ENCODE data around the gene PTER. TPM values are rescaled to one million over a fixed set of nuclear protein-coding genes. Genes with fewer than 3 reads are reported as not detected.

Gene PTER
- total RNA-seq, 1 donor from 2014 or later: 14.2 TPM

DNA sequence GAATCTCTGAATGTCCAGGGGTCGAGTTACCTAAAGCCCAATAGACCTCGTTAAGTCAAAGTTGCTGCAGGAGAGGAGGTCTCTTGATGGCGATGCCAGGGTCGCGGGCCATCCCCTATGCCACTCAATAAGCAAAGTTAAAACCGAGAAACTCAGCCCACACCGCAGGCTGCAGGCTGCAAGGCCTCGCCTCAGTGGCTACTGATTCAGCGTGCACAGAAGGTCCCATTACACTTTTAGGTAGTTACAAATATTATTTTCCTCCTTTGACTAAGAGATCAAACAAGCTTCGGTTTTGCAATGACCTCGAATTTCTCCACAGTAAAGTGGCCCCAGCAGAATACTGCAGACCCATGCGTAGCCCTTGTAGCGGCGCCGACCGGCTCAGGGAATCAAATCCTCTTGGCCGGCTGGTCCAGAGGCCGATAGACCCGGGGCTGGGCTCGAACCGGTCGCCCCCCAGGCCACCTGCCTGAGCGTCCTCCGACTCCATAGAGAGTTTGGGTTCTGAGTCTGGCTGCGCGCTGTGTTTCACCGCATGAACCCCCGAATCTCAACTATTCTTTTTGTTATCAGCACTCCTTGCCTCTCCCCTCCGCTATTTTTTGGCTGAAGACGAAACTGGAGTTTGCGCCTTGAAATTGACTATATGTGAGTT lies 82.6 kb downstream of the PTER start:
- Histone ChIP-seq H3K27ac (no peak overlapping the region), H3K27me3 (peaks cover 65% of the 10 kb centered on the region), H4K20me1 (ENCODE audit: low read depth) (peaks cover 12% of the 10 kb centered on the region), H3K4me1 (peaks cover 29% of the 10 kb centered on the region), H3F3A (ENCODE audit: low read depth) (peaks cover 29% of the 10 kb centered on the region), H2AFZ (replicated peaks) (peak overlapping the region; percentile 47), H3K79me2 (ENCODE audit: low read depth) (no peaks in the 10 kb centered on the region), H3K4me3 (peak overlapping the region; percentile 82), H3K9ac (no peak overlapping the region), H3K9me3 (ENCODE audit: low read depth) (no peaks in the 10 kb centered on the region), H3K4me2 (peak overlapping the region; percentile 94), H3K36me3 (no peaks in the 10 kb centered on the region)
- TF ChIP-seq EZH2phosphoT487 (IDR thresholded peaks at IDR 0.05) (no peak), CTCF (IDR thresholded peaks at IDR 0.05) (no peak), EZH2 (IDR thresholded peaks at IDR 0.05) (no peak)
- Mint-ChIP-seq H3K27me3 (ENCODE audit: insufficient read depth, low read depth) (peaks cover 45% of the 10 kb centered on the region), H3K27ac (no peak overlapping the region), H3K4me3 (peak overlapping the region; percentile 86), H3K4me1 (peaks cover 7% of the 10 kb centered on the region), H3K9me3 (peaks cover 1% of the 10 kb centered on the region), H3K36me3 (no peaks in the 10 kb centered on the region)
- peak; percentile 30 for DNase-seq (ENCODE audit: low spot score)

GRCh38 chr10:16519908-16520861 lies 83.4 kb downstream of the PTER start:
- Mint-ChIP-seq H3K27ac (no peak overlapping the region), H3K4me1 (peaks cover 7% of the 10 kb centered on the region), H3K4me3 (peak overlapping the region; percentile 86), H3K9me3 (peaks cover 1% of the 10 kb centered on the region), H3K27me3 (ENCODE audit: insufficient read depth, low read depth) (peaks cover 48% of the 10 kb centered on the region), H3K36me3 (no peaks in the 10 kb centered on the region)
- peaks cover 73% of the 10 kb centered on the region for H3K27me3 ChIP-seq
- no peaks in the 10 kb centered on the region for H3K9me3 ChIP-seq (ENCODE audit: low read depth)
- peaks cover 12% of the 10 kb centered on the region for H4K20me1 ChIP-seq (ENCODE audit: low read depth)
- H3K27ac ChIP-seq: no peak overlapping the region
- peak; percentile 35 for DNase-seq (ENCODE audit: low spot score)
- H3K4me3 ChIP-seq: peak overlapping the region; percentile 82
- no peak overlapping the region for H3K9ac ChIP-seq
- no peaks in the 10 kb centered on the region for H3K36me3 ChIP-seq
- H3K4me2 ChIP-seq: peak overlapping the region; percentile 94
- H3K4me1 ChIP-seq: peaks cover 29% of the 10 kb centered on the region
- peaks cover 29% of the 10 kb centered on the region for H3F3A ChIP-seq (ENCODE audit: low read depth)
- peak overlapping the region; percentile 47 for H2AFZ ChIP-seq (replicated peaks)
- peak; percentile 73 for TF ChIP-seq EZH2phosphoT487 (IDR thresholded peaks at IDR 0.05)
- TF ChIP-seq EZH2 (IDR thresholded peaks at IDR 0.05): peak; percentile 83
- no peak for TF ChIP-seq CTCF (IDR thresholded peaks at IDR 0.05)
- H3K79me2 ChIP-seq (ENCODE audit: low read depth): no peaks in the 10 kb centered on the region

DNA sequence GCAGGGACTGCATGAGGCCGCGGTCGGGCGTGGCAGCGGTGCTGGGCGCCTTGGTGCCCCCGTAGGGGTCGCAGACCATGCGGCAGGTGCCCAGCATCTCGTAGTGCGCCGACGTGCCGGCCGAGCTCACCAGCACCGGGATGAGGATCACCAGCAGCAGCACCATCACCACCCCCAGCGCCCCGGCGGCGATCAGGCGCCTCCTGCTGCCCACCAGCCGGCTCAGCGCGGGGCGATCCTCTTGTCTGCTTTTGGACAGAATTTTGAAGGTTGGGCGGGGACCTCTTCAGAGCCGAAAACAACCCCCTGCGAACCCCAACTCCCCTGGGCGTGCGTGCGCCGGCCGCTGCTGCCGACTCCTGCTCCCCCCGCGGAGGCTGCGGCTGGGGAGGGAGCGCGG lies 84.1 kb downstream of the PTER start:
- H3K27me3 ChIP-seq: peaks cover 73% of the 10 kb centered on the region
- H3K36me3 ChIP-seq: no peaks in the 10 kb centered on the region
- no peaks in the 10 kb centered on the region for H3K9me3 ChIP-seq (ENCODE audit: low read depth)
- peaks cover 29% of the 10 kb centered on the region for H3F3A ChIP-seq (ENCODE audit: low read depth)
- peaks cover 12% of the 10 kb centered on the region for H4K20me1 ChIP-seq (ENCODE audit: low read depth)
- peak overlapping the region; percentile 82 for H3K4me3 ChIP-seq
- no peak overlapping the region for H3K27ac ChIP-seq
- H3K9ac ChIP-seq: no peak overlapping the region
- TF ChIP-seq EZH2phosphoT487 (IDR thresholded peaks at IDR 0.05) (no peak), EZH2 (IDR thresholded peaks at IDR 0.05) (peak; percentile 71), CTCF (IDR thresholded peaks at IDR 0.05) (peak; percentile 45)
- peak; percentile 67 for DNase-seq (ENCODE audit: low spot score)
- Mint-ChIP-seq H3K27ac (no peak overlapping the region), H3K4me3 (peak overlapping the region; percentile 70), H3K27me3 (ENCODE audit: insufficient read depth, low read depth) (peaks cover 48% of the 10 kb centered on the region), H3K9me3 (peaks cover 1% of the 10 kb centered on the region), H3K36me3 (no peaks in the 10 kb centered on the region), H3K4me1 (peaks cover 7% of the 10 kb centered on the region)
- H3K79me2 ChIP-seq (ENCODE audit: low read depth): no peaks in the 10 kb centered on the region
- peak overlapping the region; percentile 94 for H3K4me2 ChIP-seq
- H2AFZ ChIP-seq (replicated peaks): peak overlapping the region; percentile 64
- H3K4me1 ChIP-seq: peaks cover 29% of the 10 kb centered on the region

Measured in neural progenitor cell (in vitro differentiated cells).